ENCODE data around the gene ANKH.

The ANKH gene

DNA sequence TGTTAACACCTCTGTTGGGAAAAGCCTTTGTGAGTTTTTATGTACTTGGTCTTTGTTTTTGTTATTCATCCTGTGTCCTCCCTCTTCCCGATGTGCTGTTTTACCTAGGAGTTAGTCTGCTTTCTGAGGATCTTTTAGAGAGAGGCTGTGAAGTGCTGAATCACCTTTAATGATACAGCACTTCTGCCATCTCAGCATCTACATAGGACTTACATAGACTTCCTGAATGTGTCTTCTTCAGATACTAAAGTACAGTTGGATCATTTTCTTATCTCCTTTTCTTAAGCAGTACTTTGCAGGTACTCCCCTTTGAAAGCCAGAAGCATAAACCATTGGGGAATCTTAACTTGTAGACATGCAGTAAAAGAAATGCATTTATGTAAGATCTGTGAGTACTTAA, 175.5 kb downstream of the ANKH start:
- DNase-seq (ENCODE audit: low read depth in 2 of 3, low spot score in 2 of 3), result no peak

DNA sequence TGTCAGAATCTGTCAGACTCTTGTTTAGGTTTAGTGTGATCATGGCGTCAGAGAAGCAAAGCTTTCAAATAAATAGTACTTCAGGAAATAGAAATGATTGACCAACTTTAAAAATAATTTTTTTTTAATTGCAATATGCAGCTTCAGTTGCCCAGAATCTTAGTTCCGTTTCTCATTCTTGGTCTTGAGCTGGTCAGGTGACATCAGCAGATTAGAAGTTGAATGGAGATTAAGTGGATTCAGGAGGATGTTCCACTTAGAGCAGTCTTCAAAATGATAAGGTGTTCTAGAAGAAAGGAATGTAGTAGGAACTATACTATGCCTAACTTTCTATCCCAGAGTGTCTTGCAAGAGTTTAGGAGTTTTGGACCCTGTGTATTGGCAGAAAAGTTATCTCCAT, 176.4 kb downstream of the ANKH start:
- no peak for DNase-seq (ENCODE audit: low read depth in 2 of 3, low spot score in 2 of 3)

DNA sequence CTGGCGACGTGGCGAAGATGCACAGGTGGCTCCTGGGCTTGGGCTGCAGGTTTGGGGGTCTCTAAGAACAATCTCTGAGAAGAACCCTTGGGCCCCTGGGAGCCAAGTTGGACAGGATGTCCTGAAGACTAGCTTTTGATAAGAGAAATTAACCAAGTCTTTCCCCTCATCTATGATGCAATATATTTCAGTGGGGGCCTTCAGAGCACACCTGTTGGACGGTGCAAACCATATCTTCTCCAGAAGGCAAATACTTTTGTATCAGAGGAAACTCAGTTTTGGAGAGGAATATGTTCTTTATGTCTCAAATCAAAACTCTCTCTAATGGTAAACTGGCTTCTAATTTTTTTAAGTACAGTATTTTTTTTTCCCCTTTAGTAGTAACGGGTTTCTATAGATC, 178.5 kb downstream of the ANKH start:
- DNase-seq (ENCODE audit: low read depth in 2 of 3, low spot score in 2 of 3), result no peak

- no peak for DNase-seq (ENCODE audit: low read depth in 2 of 3, low spot score in 2 of 3)
Measured at GRCh38 chr5:14687023-14687665, 184.4 kb downstream of the ANKH start.

- no peak for DNase-seq (ENCODE audit: low read depth in 2 of 3, low spot score in 2 of 3)
Measured at GRCh38 chr5:14686517-14686916, 185.1 kb downstream of the ANKH start.

- no peak for DNase-seq (ENCODE audit: low read depth in 2 of 3, low spot score in 2 of 3)
Measured at GRCh38 chr5:14685757-14686156, 185.8 kb downstream of the ANKH start.

- no peak for DNase-seq (ENCODE audit: low read depth in 2 of 3, low spot score in 2 of 3)
Measured at GRCh38 chr5:14684757-14685156, 186.8 kb downstream of the ANKH start.

- DNase-seq (ENCODE audit: low read depth in 2 of 3, low spot score in 2 of 3), result no peak
Measured at GRCh38 chr5:14683906-14684455, 187.6 kb downstream of the ANKH start.

GRCh38 chr5:14681236-14681752, 190.3 kb downstream of the ANKH start:
- no peak for DNase-seq (ENCODE audit: low read depth in 2 of 3, low spot score in 2 of 3)

GRCh38 chr5:14679595-14679994, 192.0 kb downstream of the ANKH start:
- DNase-seq (ENCODE audit: low read depth in 2 of 3, low spot score in 2 of 3), result no peak

DNA sequence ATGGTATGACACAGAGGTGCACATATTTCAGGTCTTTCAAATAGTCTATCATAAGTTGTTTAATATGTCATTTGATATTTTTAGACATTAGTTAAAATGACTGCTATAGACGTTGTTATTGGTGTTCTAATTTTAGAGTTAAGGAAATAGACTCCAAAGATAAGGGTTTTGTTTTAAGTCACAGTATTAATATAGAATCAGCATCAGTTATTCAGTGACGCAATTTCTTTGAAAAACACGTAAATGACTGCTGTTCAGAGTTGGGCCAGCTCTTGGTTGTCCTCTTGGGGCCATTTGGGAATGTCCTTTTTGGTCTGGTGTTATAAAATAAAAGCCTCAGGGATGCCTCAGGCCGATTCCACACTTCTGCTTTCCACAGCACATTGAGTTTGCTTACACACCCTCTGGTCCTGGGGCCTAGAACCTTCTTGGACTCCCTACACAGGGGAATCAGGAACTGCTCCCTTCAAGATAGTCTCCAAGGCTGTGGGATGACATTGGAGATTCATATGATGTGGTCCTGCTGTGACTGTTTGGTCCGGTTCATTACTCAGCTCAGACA, 192.7 kb downstream of the ANKH start:
- DNase-seq (ENCODE audit: low read depth in 2 of 3, low spot score in 2 of 3), result no peak

DNA sequence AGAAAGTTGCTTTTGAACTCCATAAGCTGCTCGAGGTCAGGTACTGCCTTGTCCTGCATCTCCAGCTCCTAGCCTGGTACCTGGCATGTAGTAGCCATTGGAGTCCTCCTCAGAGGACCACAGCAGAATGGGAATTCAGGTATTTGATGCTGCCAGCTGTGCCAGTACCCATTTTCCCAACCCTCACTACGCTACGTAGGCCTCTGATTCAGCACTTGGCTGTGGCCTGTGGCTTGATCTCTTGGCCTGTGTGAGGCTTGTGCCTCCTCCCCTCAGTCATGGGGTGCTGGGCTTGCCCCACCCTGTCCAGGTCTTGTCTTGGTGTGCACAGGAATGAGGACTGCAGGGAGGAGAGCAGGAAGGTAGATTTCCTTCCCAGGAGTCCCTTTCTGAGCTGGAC, 195.3 kb downstream of the ANKH start:
- no peak for DNase-seq (ENCODE audit: low read depth in 2 of 3, low spot score in 2 of 3)

- DNase-seq (ENCODE audit: low read depth in 2 of 3, low spot score in 2 of 3), result no peak
Measured at GRCh38 chr5:14675865-14676300, 195.7 kb downstream of the ANKH start.

GRCh38 chr5:14674983-14675854, 196.4 kb downstream of the ANKH start:
- DNase-seq (ENCODE audit: low read depth in 2 of 3, low spot score in 2 of 3), result no peak

- no peak for DNase-seq (ENCODE audit: low read depth in 2 of 3, low spot score in 2 of 3)
Measured at GRCh38 chr5:14673443-14673842, 198.1 kb downstream of the ANKH start.

DNA sequence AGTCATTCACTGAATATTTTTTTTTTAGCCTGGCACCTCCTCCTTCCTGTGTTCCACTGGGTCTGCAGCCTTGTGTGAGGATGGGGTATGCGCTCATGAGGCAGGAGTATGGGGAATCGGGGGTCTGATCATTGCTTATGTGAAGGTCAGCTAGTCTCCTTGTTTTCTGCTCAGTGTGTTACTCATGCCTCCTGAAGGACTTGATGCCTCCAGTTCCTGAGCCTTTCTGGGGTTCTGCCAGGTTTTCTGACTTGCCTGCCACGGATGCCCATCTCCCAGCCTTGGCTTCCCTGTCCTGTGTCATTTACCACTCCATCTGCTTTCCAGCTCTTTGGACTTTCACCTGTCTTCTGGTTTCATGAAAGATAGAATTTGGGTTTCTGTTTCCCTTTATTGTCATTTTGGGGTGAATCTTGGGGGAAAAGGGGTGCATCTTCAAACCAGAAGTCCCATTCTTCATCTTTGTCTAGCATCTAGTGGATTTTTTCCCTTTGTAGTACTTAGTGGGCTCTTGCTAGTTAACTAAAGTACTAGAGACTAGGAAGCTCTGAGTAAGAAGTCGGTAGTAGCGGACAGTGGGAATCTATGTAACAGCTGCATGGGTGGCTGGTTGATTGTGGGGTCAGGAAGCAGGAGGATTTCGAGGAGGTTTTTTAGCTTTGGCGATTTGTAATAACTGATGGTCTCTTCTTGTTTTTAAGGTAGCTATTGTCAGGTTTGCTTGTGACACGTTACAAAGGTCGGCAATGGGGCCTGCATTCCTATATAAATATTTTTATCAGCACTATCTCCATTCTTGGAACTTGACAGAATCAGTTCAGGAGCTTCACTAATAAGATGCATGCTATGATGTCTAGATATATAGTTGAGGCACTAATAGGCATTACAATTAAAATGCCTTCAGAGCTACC, 198.8 kb downstream of the ANKH start:
- no peak for DNase-seq (ENCODE audit: low read depth in 2 of 3, low spot score in 2 of 3)

- no peak for DNase-seq (ENCODE audit: low read depth in 2 of 3, low spot score in 2 of 3)
Measured at GRCh38 chr5:14672082-14672481, 199.5 kb downstream of the ANKH start.

- DNase-seq (ENCODE audit: low read depth in 2 of 3, low spot score in 2 of 3), result no peak
Measured at GRCh38 chr5:14671414-14671813, 200.2 kb downstream of the ANKH start.

DNA sequence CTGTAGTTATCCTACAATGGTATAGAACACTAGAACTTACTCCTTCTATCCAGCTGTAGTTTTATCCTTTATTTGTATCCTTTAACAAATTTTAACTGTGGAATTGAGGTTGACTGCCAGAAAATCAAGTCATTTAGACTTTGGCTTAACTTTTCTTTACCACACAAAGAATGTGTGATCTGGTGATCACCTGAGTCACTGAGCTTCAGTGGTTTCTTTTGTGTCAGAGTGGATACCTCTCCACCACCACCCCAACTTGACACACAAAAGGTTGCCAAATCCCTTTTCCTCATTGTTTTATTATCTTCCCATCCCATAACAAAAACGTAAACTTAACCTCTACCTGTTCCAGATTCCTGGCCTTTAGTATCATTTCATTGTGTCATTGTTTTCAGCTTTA, 201.6 kb downstream of the ANKH start:
- no peak for DNase-seq (ENCODE audit: low read depth in 2 of 3, low spot score in 2 of 3)

GRCh38 chr5:14669415-14669814, 202.2 kb downstream of the ANKH start:
- no peak for DNase-seq (ENCODE audit: low read depth in 2 of 3, low spot score in 2 of 3)

DNA sequence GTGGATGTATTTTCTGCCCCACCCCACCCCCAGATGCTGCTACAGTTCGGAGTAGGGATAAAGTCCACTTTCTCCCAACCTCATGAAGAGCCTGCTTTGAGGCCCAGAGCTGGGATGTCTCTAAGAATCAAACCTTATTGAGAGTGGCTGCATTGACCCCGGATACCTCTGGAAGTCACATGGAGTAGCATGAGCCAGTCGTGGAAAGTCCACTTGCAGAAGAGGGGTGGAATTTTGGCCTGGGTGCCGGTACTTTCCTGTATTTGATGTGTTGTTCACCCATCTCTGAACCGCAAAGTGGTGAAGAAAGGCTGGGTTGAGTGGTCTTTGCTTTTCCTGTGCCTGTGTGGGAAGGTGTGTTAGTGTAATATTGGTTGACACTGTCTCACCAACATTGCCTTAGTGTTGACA, 203.4 kb downstream of the ANKH start:
- peak in 2 of 3 experiments; percentile 25 to 52 for DNase-seq (ENCODE audit: low read depth in 2 of 3, low spot score in 2 of 3)
